HG03095 (cell line): ENCODE results near the gene E4F1.

Experiments used
- ATAC-seq: cut with Tn5 transposase; IDR thresholded peaks from one replicate; pipeline ENCODE4 v1.9.1; 2021; ENCODE audit warnings: moderate library complexity; ENCODE audit not compliant: unreplicated experiment

The E4F1 gene

GRCh38 chr16:2223221-2223941 lies at the start of gene E4F1:
Gene E4F1, plus strand, starts transcription at chr16:2223591. Its CDS starts 23 bp downstream, at chr16:2223614.
- peak; percentile 86 for ATAC-seq

DNA sequence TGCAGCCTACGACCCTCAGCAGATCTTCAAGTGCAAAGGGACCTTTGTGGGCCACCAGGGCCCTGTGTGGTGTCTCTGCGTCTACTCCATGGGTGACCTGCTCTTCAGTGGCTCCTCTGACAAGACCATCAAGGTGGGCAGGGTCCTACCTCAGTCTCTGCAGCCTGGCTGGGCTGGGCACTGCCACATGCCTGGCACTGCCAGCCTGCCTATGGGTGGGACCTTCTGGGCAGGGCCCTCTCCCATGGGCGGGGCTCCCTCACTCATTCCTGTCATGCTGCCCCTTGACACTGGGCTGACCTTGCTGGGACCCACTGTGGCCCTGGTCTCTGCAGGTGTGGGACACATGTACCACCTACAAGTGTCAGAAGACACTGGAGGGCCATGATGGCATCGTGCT lies 49.5 kb upstream of the E4F1 start:
- ATAC-seq, result no peak

GRCh38 chr16:2174396-2175131 lies 48.8 kb upstream of the E4F1 start:
- no peak for ATAC-seq

DNA sequence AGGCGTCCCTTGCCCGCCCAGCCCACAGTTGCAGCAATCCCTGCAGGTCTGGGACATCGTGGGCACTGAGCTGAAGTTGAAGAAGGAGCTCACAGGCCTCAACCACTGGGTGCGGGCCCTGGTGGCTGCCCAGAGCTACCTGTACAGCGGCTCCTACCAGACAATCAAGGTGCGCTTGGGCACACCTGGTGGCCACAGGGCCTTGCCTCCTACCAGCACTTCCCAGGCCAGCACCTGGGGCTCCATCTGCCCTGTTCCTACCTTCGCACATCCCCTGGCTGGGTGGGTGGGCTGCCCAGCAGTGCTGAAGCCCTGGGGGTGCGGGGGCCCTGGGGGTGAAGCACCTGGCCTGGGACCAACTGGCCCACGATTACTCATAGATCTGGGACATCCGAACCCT lies 47.9 kb upstream of the E4F1 start:
- ATAC-seq, result no peak

DNA sequence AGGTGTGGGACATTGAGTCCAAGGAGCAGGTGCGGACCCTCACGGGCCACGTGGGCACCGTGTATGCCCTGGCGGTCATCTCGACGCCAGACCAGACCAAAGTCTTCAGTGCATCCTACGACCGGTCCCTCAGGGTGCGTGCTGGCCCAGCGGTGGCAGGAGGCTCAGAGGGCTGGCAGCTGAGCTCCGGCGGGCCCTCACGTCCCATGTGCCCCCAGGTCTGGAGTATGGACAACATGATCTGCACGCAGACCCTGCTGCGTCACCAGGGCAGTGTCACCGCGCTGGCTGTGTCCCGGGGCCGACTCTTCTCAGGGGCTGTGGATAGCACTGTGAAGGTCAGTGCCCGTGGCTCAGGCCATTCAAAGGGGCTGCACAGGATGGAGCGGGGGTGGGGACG lies 47.3 kb upstream of the E4F1 start:
- no peak for ATAC-seq

GRCh38 chr16:2177101-2177500 lies 46.3 kb upstream of the E4F1 start:
- ATAC-seq, result no peak

GRCh38 chr16:2177561-2177960 lies 45.8 kb upstream of the E4F1 start:
- ATAC-seq, result no peak

DNA sequence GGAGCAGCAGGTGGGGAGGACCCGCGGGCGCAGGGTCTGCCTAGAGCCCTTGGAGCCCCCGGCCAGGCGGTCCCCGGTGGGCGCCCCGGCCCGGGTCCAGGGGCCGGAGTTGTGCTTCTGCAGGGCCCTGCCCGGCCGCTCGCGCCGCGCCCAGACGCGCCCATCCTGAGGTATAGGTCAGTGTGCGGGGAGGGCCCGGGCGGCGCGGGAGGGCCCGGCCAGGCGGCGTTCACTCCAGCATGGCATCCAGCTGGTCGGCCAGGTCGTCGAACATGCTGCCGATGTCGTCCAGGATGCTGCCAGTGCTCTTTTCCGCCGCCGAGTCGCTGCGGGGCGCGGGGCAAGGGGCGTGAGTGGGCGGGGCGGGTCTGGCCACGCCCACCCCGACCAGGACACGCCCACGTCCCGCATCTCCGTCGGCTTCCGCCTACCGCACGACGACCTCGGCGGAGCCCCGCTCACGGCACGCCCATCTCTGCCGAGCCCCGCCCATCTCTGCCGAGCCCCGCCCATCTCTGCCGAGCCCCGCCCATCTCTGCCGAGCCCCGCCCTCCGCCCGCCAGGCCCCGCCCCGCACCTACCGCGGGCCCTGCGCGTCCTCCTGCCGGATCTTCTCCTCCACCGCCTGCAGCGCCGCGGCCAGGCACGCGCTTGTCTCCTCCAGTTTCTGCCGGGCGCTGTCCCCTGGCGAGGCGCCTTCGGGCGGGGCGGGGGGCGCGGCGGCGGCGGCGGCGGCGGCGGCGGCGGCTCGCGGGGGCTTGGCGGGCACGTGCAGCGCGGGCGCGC lies 44.9 kb upstream of the E4F1 start:
- no peak for ATAC-seq

- no peak for ATAC-seq
Measured at GRCh38 chr16:2179107-2179501, 44.3 kb upstream of the E4F1 start.

GRCh38 chr16:2179576-2179975 lies 43.8 kb upstream of the E4F1 start:
- ATAC-seq, result no peak

GRCh38 chr16:2180461-2180860 lies 42.9 kb upstream of the E4F1 start:
- ATAC-seq, result no peak

DNA sequence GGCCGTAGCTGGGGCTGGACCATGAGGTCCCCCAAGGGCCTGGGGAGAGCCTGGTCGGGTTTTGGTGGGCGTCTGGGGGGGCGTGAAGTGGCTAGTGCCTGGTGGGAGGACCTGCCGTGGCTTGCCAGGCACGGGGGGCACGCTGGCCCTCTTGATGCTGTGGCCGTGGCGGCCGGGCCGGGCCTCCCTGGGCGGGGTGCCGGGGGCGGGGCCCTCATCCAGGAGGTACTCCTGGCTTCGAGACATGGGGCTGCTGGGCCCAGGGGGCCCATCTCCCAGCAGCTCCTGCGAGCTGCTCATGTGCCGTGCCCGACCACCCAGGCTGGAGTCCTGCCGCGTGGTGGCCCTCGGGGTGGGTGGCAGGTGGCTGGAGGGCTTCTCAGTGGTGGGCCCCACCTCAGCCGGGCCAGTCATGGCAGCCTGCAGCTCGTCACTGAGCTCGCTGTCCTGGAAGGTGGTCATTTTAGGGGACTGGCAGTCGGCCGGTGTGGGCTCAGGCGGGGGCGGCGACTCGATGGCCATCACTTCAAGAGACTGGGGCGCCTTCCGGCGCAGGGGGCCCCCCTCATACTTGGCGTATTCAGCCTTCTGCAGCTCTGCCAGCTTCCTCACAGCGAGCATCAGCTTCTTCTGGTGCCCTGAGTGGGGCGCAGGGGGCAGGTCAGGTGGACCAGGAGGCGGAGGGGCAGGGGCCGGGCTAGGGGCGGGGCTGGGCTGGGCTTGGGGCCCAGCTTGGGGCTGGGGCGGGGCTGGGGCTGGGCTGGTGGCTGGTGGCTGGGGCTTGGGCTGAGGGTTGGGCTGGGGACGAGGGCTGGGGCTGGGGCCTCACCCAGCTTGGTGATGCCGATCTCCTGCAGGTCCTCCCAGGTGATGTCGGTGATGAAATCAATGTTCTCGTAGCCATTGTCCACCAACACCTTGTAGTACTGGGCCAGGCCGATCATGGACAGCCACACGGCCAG lies 42.1 kb upstream of the E4F1 start:
- no peak for ATAC-seq

- ATAC-seq, result no peak
Measured at GRCh38 chr16:2181952-2182351, 41.4 kb upstream of the E4F1 start.

- no peak for ATAC-seq
Measured at GRCh38 chr16:2183671-2184070, 39.7 kb upstream of the E4F1 start.

- ATAC-seq, result no peak
Measured at GRCh38 chr16:2184346-2184745, 39.0 kb upstream of the E4F1 start.

DNA sequence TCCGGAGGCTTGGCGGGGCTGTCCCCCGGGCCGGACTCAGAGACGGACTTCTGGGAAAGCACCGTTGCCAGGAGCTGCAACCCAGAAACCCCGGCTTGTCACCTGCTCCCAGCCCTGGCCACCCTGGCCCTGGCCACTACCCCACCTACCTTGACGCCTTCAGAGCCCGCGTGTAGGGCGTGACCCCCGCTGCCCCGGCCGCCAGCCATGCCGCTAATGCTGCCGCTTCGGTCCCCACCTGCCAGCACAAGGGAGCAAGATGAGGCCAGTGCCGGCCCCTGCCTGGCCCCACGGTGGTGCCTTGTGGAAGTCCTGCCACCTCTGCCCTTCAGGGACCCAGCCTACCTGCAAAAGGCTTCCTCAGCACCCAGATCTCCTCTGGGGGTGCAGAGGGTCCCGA lies 38.4 kb upstream of the E4F1 start:
- ATAC-seq, result no peak

- ATAC-seq, result no peak
Measured at GRCh38 chr16:2186064-2186463, 37.3 kb upstream of the E4F1 start.

- no peak for ATAC-seq
Measured at GRCh38 chr16:2186505-2186904, 36.9 kb upstream of the E4F1 start.

DNA sequence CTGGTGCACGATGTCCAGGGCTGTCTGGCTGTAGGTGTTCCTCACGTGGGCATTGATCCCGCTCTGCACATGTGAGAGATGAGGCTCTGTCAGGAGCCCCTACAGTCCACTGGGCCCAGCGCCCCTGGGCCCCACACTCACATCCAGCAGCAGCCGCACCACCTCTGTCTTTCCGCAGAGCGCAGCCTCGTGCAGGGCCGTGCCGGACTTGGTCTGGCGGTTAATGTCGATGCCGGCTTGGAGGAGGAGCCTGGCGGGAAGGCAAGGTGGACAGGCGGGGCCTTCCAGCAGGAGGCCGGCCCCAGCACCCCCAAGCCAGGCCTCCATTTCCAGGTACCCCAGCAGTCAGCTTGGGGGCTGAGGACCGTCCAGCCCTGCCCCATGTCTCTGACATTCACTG lies 36.2 kb upstream of the E4F1 start:
- ATAC-seq, result no peak

DNA sequence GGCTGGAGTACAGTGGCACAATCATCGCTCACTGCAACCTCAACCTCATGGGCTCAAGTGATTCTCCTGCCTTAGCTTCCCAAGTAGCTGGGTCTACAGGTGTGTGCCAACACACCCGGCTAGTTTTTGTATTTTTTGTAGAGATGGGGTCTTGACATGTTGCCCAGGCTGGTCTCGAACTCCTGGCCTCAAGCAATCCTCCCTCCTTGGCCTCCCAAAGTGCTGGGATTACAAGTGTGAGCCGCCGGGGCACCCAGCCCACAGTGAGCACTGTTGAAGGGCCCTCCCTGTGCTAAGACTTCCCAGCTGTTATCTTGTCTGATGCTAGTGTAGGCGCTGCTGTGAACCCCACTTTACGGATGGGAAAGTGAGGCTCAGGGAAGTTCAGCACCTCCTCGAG lies 35.0 kb upstream of the E4F1 start:
- ATAC-seq, result no peak
